Neural cell (in vitro differentiated cells): ENCODE data around the gene ITGAV.

ENCODE experiments used
- CTCF ChIP-seq: fragments of 450-650 bp; IDR thresholded peaks from 2 replicates; pipeline ENCODE4 v1.5.1; 2014; ENCODE audit warnings: antibody characterized with exemption, mild to moderate bottlenecking, moderate library complexity; ENCODE audit not compliant: poor library complexity, severe bottlenecking
- EP300 ChIP-seq: fragments of 450-650 bp; conservative IDR thresholded peaks from 2 replicates; pipeline ENCODE4 v1.6.1; 2014; ENCODE audit warnings: antibody characterized with exemption, mild to moderate bottlenecking, moderate library complexity; ENCODE audit not compliant: poor library complexity, severe bottlenecking
- EZH2 ChIP-seq: fragments of 200-600, 300-800 bp; shearing (Covaris generic), sonication (generic); IDR thresholded peaks from 2 replicates; pipeline ENCODE4 v1.6.1; 2014; ENCODE audit warnings: antibody characterized with exemption, low read length, borderline replicate concordance, mild to moderate bottlenecking; ENCODE audit not compliant: insufficient read depth, poor library complexity, severe bottlenecking
- REST ChIP-seq: IDR thresholded peaks from 2 replicates; pipeline ENCODE4 v1.6.1; 2012; ENCODE audit warnings: borderline replicate concordance

DNA sequence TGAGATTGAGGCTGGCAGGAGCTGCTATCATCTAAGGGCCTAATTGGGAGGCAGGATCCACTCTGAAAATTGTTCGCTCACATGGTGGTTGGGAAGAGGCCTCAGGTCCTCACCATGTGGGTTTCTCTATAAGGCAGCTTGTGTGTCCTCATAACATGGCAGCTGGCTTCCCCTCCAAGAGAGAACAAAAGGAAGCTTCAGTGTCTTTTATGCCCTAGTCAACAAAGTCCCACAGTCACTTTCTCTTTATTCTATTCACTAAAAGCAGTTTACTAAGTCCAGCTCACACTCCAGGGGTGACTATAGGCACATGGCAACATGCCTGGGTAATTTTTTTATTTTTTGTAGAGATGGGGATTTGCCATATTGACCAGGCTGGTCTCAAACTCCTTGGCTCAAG lies 5.8 kb upstream of the ITGAV start:
- TF ChIP-seq CTCF (no peak), EP300 (no peak), EZH2 (no peak), REST (no peak)
